ENCODE data around the gene WAPL. TPM values are rescaled to one million over a fixed set of nuclear protein-coding genes. Genes with fewer than 3 reads are reported as not detected.

Gene WAPL
- total RNA-seq, 1 donor from 2014 or later: 47.9 TPM

- Mint-ChIP-seq H3K9me3 (ENCODE audit: low read depth) (no peaks in the 10 kb centered on the region), H3K4me1 (ENCODE audit: low read depth) (no peaks in the 10 kb centered on the region), H3K4me3 (ENCODE audit: low read depth) (no peak overlapping the region), H3K36me3 (ENCODE audit: insufficient read depth) (peaks cover 4% of the 10 kb centered on the region), H3K27me3 (no peaks in the 10 kb centered on the region), H3K27ac (no peak overlapping the region)
- TF ChIP-seq CTCF (IDR thresholded peaks at IDR 0.05; ENCODE audit: unreplicated experiment): no peak
- no peak for DNase-seq (ENCODE audit: low spot score, unreplicated experiment)
These were observed 13.4 kb downstream of the WAPL start for GRCh38 chr10:86508217-86508616.

GRCh38 chr10:86506499-86506898, 15.1 kb downstream of the WAPL start:
- Mint-ChIP-seq H3K9me3 (ENCODE audit: low read depth) (no peaks in the 10 kb centered on the region), H3K36me3 (ENCODE audit: insufficient read depth) (peaks cover 8% of the 10 kb centered on the region), H3K27ac (no peak overlapping the region), H3K27me3 (no peaks in the 10 kb centered on the region), H3K4me3 (ENCODE audit: low read depth) (no peak overlapping the region), H3K4me1 (ENCODE audit: low read depth) (no peaks in the 10 kb centered on the region)
- DNase-seq (ENCODE audit: low spot score, unreplicated experiment): no peak
- TF ChIP-seq CTCF (IDR thresholded peaks at IDR 0.05; ENCODE audit: unreplicated experiment): no peak

- Mint-ChIP-seq H3K27me3 (no peaks in the 10 kb centered on the region), H3K36me3 (ENCODE audit: insufficient read depth) (peaks cover 8% of the 10 kb centered on the region), H3K9me3 (ENCODE audit: low read depth) (no peaks in the 10 kb centered on the region), H3K27ac (no peak overlapping the region), H3K4me1 (ENCODE audit: low read depth) (peaks cover 4% of the 10 kb centered on the region), H3K4me3 (ENCODE audit: low read depth) (no peak overlapping the region)
- no peak for TF ChIP-seq CTCF (IDR thresholded peaks at IDR 0.05; ENCODE audit: unreplicated experiment)
- no peak for DNase-seq (ENCODE audit: low spot score, unreplicated experiment)
These were observed 15.5 kb downstream of the WAPL start for GRCh38 chr10:86506062-86506461.

GRCh38 chr10:86504510-86504909, 17.1 kb downstream of the WAPL start:
- no peak for TF ChIP-seq CTCF (IDR thresholded peaks at IDR 0.05; ENCODE audit: unreplicated experiment)
- H3K36me3 Mint-ChIP-seq (ENCODE audit: insufficient read depth): peaks cover 21% of the 10 kb centered on the region
- no peak for DNase-seq (ENCODE audit: low spot score, unreplicated experiment)
- H3K4me3 Mint-ChIP-seq (ENCODE audit: low read depth): no peak overlapping the region
- peaks cover 15% of the 10 kb centered on the region for H3K4me1 Mint-ChIP-seq (ENCODE audit: low read depth)
- H3K27me3 Mint-ChIP-seq: no peaks in the 10 kb centered on the region
- no peak overlapping the region for H3K27ac Mint-ChIP-seq
- H3K9me3 Mint-ChIP-seq (ENCODE audit: low read depth): no peaks in the 10 kb centered on the region

GRCh38 chr10:86500846-86501245, 20.7 kb downstream of the WAPL start:
- Mint-ChIP-seq H3K27me3 (no peaks in the 10 kb centered on the region), H3K36me3 (ENCODE audit: insufficient read depth) (peaks cover 27% of the 10 kb centered on the region), H3K27ac (no peak overlapping the region), H3K4me3 (ENCODE audit: low read depth) (no peak overlapping the region), H3K4me1 (ENCODE audit: low read depth) (peaks cover 28% of the 10 kb centered on the region), H3K9me3 (ENCODE audit: low read depth) (no peaks in the 10 kb centered on the region)
- TF ChIP-seq CTCF (IDR thresholded peaks at IDR 0.05; ENCODE audit: unreplicated experiment): no peak
- DNase-seq (ENCODE audit: low spot score, unreplicated experiment): no peak
